ENCODE results near the gene LSAMP. TPM values are rescaled to one million over a fixed set of nuclear protein-coding genes. Genes with fewer than 3 reads are reported as not detected.

LSAMP gene
- total and polyA plus RNA-seq, 2 donors (not counting 1 experiment from before 2014, with no cell fraction given): not detected

- intact Hi-C loops (cut with micrococcal nuclease): loop anchor here (2.0 kb wide), 3 partner anchors 29 to 959 kb away; no protein-coding TSS in a partner anchor
- Histone ChIP-seq H3K4me1 (ENCODE audit: control insufficient read depth in 2 of 2, insufficient read depth in 2 of 2, low read length in 2 of 2) (peaks cover 13 to 16% of the 10 kb centered on the region in 2 donors), H3K9me3 (ENCODE audit: control extremely low read depth in 1 of 3, control insufficient read depth in 2 of 3, insufficient read depth in 1 of 3, low read length in 2 of 3) (no peaks in the 10 kb centered on the region), H3K79me2 (ENCODE audit: control insufficient read depth, insufficient read depth, low read length) (no peaks in the 10 kb centered on the region), H3K27ac (ENCODE audit: low read length in 2 of 2) (no peak overlapping the region), H3K4me3 (ENCODE audit: control extremely low read depth in 1 of 5, extremely low read depth in 1 of 5, insufficient read depth in 1 of 5, low read depth in 2 of 5, low read length in 4 of 5) (no peak overlapping the region), H3K9ac (ENCODE audit: low read length) (no peak overlapping the region), H3K27me3 (replicated peaks in 1 of 4; ENCODE audit: control extremely low read depth in 1 of 4, control insufficient read depth in 3 of 4, insufficient read depth in 4 of 4, low read length in 3 of 4) (peaks cover 0 to 11% (median 4%) of the 10 kb centered on the region in 4 experiments), H3K36me3 (replicated peaks in 1 of 2; ENCODE audit: control extremely low read depth in 1 of 2, control insufficient read depth in 1 of 2, extremely low read depth in 1 of 2, insufficient read depth in 2 of 2, low read length in 1 of 2) (no peaks in the 10 kb centered on the region), H2AFZ (ENCODE audit: insufficient read depth, low read depth, low read length, poor library complexity, severe bottlenecking) (no peak overlapping the region), H4K20me1 (ENCODE audit: control insufficient read depth, insufficient read depth, low read length, poor library complexity, severe bottlenecking) (no peaks in the 10 kb centered on the region), H3K4me2 (replicated peaks; ENCODE audit: low read depth, low read length, poor library complexity, severe bottlenecking) (no peak overlapping the region)
- CTCF ChIA-PET: interaction anchor here (0.9 to 3.1 kb wide), 11 partner anchors 19 to 743 kb away, joined by 3 to 20 read pairs (median 7); no protein-coding TSS in a partner anchor
- no peak for TF ChIP-seq EZH2 (IDR thresholded peaks at IDR 0.05; ENCODE audit: borderline replicate concordance, insufficient read depth, low read depth, low read length, poor library complexity, severe bottlenecking)
- TF ChIP-seq, protein P1, sequence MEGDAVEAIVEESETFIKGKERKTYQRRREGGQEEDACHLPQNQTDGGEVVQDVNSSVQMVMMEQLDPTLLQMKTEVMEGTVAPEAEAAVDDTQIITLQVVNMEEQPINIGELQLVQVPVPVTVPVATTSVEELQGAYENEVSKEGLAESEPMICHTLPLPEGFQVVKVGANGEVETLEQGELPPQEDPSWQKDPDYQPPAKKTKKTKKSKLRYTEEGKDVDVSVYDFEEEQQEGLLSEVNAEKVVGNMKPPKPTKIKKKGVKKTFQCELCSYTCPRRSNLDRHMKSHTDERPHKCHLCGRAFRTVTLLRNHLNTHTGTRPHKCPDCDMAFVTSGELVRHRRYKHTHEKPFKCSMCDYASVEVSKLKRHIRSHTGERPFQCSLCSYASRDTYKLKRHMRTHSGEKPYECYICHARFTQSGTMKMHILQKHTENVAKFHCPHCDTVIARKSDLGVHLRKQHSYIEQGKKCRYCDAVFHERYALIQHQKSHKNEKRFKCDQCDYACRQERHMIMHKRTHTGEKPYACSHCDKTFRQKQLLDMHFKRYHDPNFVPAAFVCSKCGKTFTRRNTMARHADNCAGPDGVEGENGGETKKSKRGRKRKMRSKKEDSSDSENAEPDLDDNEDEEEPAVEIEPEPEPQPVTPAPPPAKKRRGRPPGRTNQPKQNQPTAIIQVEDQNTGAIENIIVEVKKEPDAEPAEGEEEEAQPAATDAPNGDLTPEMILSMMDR (IDR thresholded peaks at IDR 0.05): no peak
- ATAC-seq (ENCODE audit: low read depth): no peak
- POLR2A ChIA-PET: no interaction called here
- H3K27ac Mint-ChIP-seq: no peak overlapping the region
- 85% methylated on average over 2 of the region's 4 CpGs for WGBS (ENCODE audit: insufficient coverage)
- H3K4me3 Mint-ChIP-seq: peak overlapping the region; percentile 25
- H3K27me3 Mint-ChIP-seq: peaks cover 14% of the 10 kb centered on the region
- no peak for DNase-seq
- H3K9me3 Mint-ChIP-seq (ENCODE audit: insufficient read depth): no peaks in the 10 kb centered on the region
- H3K4me1 Mint-ChIP-seq: peaks cover 17% of the 10 kb centered on the region
These were observed 659.5 kb downstream of the LSAMP start for GRCh38 chr3:115785782-115786181.

DNA sequence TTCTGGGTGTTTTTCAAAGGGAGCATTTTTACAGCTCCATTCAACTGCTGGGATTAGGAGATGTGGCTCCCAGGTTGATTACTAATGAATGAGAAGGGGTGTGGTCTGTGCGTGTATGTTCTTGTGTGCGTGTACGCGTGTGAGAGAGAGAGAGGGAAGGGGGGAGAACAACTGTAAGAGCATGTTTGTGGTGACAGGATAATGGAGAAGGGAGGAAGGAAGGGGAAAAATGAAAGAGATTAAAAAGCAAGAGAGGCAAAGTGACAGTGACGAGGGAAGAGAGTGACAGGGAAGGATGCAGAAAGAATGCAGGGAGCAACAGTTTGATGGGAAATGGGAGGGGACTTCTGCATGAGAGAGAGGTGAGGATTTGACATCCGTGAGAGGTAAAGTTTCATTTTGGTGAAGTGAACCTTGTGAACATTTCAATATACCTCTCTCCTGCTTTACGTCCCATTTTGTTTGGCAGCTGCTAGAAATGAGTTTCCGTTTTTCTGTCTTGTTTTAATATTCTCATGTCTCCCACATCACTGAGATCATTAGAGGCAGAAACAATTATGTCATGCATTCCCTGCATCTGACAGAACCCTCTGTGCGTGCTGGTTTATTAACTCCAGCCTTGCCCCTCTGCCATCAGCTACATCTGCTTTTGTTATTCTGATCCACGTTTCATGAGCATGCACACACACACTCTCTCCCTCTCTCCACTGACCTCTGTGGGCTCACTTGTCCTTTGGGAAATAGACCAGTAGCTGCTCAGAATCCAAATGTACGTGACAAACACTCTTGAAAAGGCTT, 660.3 kb downstream of the LSAMP start:
- TF ChIP-seq, protein P1 (IDR thresholded peaks at IDR 0.05): no peak
- no peak for TF ChIP-seq EZH2 (IDR thresholded peaks at IDR 0.05; ENCODE audit: borderline replicate concordance, insufficient read depth, low read depth, low read length, poor library complexity, severe bottlenecking)
- ChIA-PET CTCF (interaction anchor here (0.7 to 3.1 kb wide), 23 partner anchors 14 to 957 kb away, joined by 3 to 20 read pairs (median 4); no protein-coding TSS in a partner anchor), POLR2A (interaction anchor here (1.2 to 1.6 kb wide), 2 partner anchors 126 to 638 kb away, joined by 5 to 10 read pairs; partner anchors contain the start of gene ZBTB20)
- ATAC-seq (ENCODE audit: low read depth) (no peak), DNase-seq (no peak)
- peaks cover 0 to 11% (median 4%) of the 10 kb centered on the region in 4 experiments for H3K27me3 ChIP-seq (replicated peaks in 1 of 4; ENCODE audit: control extremely low read depth in 1 of 4, control insufficient read depth in 3 of 4, insufficient read depth in 4 of 4, low read length in 3 of 4)
- H3K4me3 ChIP-seq (ENCODE audit: control extremely low read depth in 1 of 5, extremely low read depth in 1 of 5, insufficient read depth in 1 of 5, low read depth in 2 of 5, low read length in 4 of 5): peak overlapping the region in 4 of 5 experiments; percentile 60 to 74 (median 70)
- H3K4me3 Mint-ChIP-seq: peak overlapping the region; percentile 87
- peaks cover 15% of the 10 kb centered on the region for H3K4me1 Mint-ChIP-seq
- intact Hi-C loops (cut with micrococcal nuclease): loop anchor here (1.0 to 5.0 kb wide), 10 partner anchors 30 to 1573 kb away; partner anchors contain the start of gene ZBTB20
- H4K20me1 ChIP-seq (ENCODE audit: control insufficient read depth, insufficient read depth, low read length, poor library complexity, severe bottlenecking): no peaks in the 10 kb centered on the region
- H3K27ac ChIP-seq (ENCODE audit: low read length in 2 of 2): peak overlapping the region in 1 of 2 donors; percentile 18
- no peaks in the 10 kb centered on the region for H3K9me3 Mint-ChIP-seq (ENCODE audit: insufficient read depth)
- no peaks in the 10 kb centered on the region for H3K79me2 ChIP-seq (ENCODE audit: control insufficient read depth, insufficient read depth, low read length)
- peak overlapping the region; percentile 80 for H3K4me2 ChIP-seq (replicated peaks; ENCODE audit: low read depth, low read length, poor library complexity, severe bottlenecking)
- H3K9ac ChIP-seq (ENCODE audit: low read length): peak overlapping the region; percentile 77
- no peaks in the 10 kb centered on the region for H3K36me3 ChIP-seq (replicated peaks in 1 of 2; ENCODE audit: control extremely low read depth in 1 of 2, control insufficient read depth in 1 of 2, extremely low read depth in 1 of 2, insufficient read depth in 2 of 2, low read length in 1 of 2)
- H3K27me3 Mint-ChIP-seq: peaks cover 11% of the 10 kb centered on the region
- 11% methylated on average over 9 of the region's 11 CpGs for WGBS (ENCODE audit: insufficient coverage)
- peak overlapping the region; percentile 95 for H3K27ac Mint-ChIP-seq
- no peaks in the 10 kb centered on the region for H3K9me3 ChIP-seq (ENCODE audit: control extremely low read depth in 1 of 3, control insufficient read depth in 2 of 3, insufficient read depth in 1 of 3, low read length in 2 of 3)
- H3K4me1 ChIP-seq (ENCODE audit: control insufficient read depth in 2 of 2, insufficient read depth in 2 of 2, low read length in 2 of 2): peaks cover 13 to 16% of the 10 kb centered on the region in 2 donors
- peak overlapping the region; percentile 76 for H2AFZ ChIP-seq (ENCODE audit: insufficient read depth, low read depth, low read length, poor library complexity, severe bottlenecking)
